Effector CD4-positive, alpha-beta T cell (primary cell): ENCODE results near the gene CCDC86.

Source experiments
- DNase-seq: peaks from one replicate; pipeline ENCODE4 v3.0.0-alpha.2; 2020

CCDC86 gene

GRCh38 chr11:60891103-60891741 is 49.3 kb downstream of the CCDC86 start:
- DNase-seq = no peak

GRCh38 chr11:60895687-60896086 is 53.8 kb downstream of the CCDC86 start:
- DNase-seq = no peak

- DNase-seq = no peak
Measured at GRCh38 chr11:60897496-60897895, 55.6 kb downstream of the CCDC86 start.

GRCh38 chr11:60899046-60899936 is 57.4 kb downstream of the CCDC86 start:
- no peak for DNase-seq

DNA sequence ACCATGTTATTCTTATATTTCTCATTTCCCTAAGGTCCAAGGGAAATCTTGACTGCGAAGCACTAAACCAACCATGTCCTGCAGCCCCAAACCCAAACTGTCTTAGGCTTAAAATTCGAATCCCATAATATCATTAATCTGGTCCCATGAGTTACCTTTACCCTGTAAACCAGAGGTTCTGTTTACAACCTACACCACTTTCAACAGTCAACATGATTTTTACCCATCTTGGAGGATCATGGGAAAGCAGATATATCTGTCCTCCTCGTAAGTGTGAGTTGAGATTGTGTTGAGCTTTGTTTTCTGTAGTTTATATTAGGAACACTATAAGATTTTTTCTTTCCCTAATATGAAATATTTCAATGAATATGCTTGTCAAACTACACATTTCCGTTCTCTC is 58.1 kb downstream of the CCDC86 start:
- no peak for DNase-seq
